ENCODE measurements around the gene LRRC34.
A peak's percentile ranks its signal among the peaks of the same experiment; 100 is the strongest.

- peak; percentile 90 for TF ChIP-seq STAT1 (conservative IDR thresholded peaks at IDR 0.05)
- TF ChIP-seq ZBTB11 (CRISPR knock-in tag; IDR thresholded peaks at IDR 0.05): no peak; the same call in 1 of the 2 replicates
- TF ChIP-seq POLR2A (IDR thresholded peaks at IDR 0.05; ENCODE audit: low read depth, low read length): peak; percentile 99
- TF ChIP-seq POLR2AphosphoS5 (IDR thresholded peaks at IDR 0.05; ENCODE audit: low read length): peak; percentile 96
- peak; percentile 22; the same call in 1 of the 2 replicates for TF ChIP-seq MAX (IDR thresholded peaks at IDR 0.05; ENCODE audit: low read depth, low read length)
- TF ChIP-seq CTCF (IDR thresholded peaks at IDR 0.05 in 2 of 3, conservative IDR thresholded peaks at IDR 0.05 in 1 of 3; ENCODE audit: control insufficient read depth in 2 of 3, extremely low read depth in 1 of 3, insufficient read depth in 1 of 3, low read depth in 3 of 3, low read length in 3 of 3): peak in 2 of 3 experiments; percentile 0 to 12; a peak in 1 of 6 replicates
- peak; percentile 73; the same call in 1 of the 2 replicates for TF ChIP-seq HDGF (IDR thresholded peaks at IDR 0.05)
- TF ChIP-seq TAF1 (IDR thresholded peaks at IDR 0.05; ENCODE audit: borderline replicate concordance, low read depth, low read length): peak; percentile 77
- peak; percentile 95 for TF ChIP-seq CREB1 (IDR thresholded peaks at IDR 0.05; ENCODE audit: low read depth)
These were observed 39.5 kb downstream of the LRRC34 start, which contains the start of gene MYNN for GRCh38 chr3:169772897-169773816.
